GM19240 (cell line): ENCODE results near the gene SP5.
"Not testable (repeated sequence)": the region's sequence is repeated elsewhere in the genome, so short reads cannot be mapped to it uniquely, and the experiment has no call there.

Experiments used
- DNase-seq: peaks from one replicate; pipeline ENCODE4 v3.0.0; 2011; ENCODE audit warnings: low spot score; ENCODE audit not compliant: insufficient read length

The SP5 gene

DNA sequence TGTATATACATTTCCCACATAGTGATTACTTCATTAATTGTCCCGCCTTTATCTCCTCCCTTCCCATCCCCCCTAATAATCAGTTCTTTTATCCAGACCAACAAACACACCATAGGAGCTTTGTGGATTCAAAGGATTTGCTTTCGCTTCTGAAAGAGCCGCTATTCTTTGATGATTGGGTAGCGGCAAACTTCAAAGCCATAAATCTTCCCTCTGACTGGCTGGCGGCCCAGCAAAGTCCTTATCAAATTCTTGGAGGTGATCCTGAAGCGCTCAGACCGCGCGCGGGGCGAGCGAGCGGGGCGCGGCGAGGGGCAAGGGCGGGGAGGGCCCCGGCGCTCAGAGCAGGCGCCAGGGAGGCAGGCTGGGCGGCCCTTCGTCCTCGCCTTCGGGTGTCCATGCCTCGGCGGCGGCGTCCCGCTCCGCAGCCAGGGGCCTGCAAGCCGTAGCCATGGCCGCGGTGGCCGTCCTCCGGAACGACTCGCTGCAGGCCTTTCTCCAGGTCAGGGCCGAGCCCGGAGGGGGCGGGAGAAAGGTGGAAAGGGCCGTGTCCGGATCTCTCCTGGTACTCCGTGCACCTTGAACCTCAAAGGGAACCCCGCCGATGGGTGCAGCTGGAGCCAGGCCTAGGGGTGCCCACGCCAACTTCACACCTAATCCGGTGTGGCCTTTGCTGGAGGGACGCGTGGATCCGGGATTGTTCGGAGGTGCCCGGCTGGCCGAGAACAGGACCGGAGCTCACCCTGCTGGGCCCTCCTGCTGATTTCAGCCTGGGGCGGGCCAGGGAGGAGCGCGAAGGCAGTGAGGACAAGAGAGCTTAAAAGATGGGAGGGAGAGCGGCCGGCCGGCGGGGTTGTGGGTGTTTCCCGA lies at the start of gene SP5:
TSS of gene SP5 (plus strand) at position 276 of the 870 bp plus-strand sequence. CDS start at position 452, 176 bp downstream.
- DNase-seq = no peak

GRCh38 chr2:170665743-170666142 lies 49.4 kb upstream of the SP5 start:
- DNase-seq = no peak

GRCh38 chr2:170669909-170670308 lies 45.2 kb upstream of the SP5 start:
- no peak for DNase-seq

- no peak for DNase-seq
These were observed 44.5 kb upstream of the SP5 start for GRCh38 chr2:170670651-170671050.

DNA sequence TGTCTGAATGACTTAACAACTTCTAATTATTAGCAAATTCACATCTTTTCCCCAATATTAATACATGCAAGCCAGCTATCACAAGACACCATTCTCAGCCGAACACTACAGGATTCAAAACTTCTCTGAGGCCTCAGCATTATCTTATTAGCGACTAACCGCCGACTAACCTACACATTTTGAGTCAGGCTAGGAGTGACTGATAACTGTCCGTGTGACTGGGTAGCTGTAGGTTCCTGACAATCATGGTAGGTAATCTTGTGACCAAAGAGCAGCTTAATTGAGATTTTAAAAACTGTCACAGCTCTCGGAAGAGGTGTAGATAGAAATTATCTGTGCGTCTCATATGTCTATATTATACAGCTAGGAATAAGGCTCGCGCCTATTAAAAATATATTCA lies 44.1 kb upstream of the SP5 start:
- no peak for DNase-seq

DNA sequence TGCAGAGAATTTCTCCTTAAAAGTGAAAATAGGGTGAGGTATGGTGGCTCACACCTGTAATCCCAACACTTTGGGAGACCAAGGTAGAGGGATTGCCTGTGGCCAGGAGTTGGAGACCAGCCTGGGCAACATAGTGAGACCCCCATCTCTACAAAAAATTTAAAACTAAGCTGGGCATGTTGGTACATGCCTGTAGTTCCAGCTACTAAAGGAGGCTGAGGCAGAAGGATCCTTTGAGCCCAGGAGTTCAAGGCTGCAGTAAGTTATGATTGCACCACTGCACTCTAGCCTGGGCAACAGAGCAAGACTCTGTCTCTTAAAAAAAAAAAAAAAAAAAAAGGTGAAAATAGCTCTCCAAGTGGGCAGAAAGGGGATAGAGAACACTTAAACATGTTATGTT lies 40.9 kb upstream of the SP5 start:
- not testable (repeated sequence) for DNase-seq

GRCh38 chr2:170675701-170676100 lies 39.4 kb upstream of the SP5 start:
- no peak for DNase-seq

GRCh38 chr2:170679607-170680079 lies 35.5 kb upstream of the SP5 start:
- DNase-seq = no peak

DNA sequence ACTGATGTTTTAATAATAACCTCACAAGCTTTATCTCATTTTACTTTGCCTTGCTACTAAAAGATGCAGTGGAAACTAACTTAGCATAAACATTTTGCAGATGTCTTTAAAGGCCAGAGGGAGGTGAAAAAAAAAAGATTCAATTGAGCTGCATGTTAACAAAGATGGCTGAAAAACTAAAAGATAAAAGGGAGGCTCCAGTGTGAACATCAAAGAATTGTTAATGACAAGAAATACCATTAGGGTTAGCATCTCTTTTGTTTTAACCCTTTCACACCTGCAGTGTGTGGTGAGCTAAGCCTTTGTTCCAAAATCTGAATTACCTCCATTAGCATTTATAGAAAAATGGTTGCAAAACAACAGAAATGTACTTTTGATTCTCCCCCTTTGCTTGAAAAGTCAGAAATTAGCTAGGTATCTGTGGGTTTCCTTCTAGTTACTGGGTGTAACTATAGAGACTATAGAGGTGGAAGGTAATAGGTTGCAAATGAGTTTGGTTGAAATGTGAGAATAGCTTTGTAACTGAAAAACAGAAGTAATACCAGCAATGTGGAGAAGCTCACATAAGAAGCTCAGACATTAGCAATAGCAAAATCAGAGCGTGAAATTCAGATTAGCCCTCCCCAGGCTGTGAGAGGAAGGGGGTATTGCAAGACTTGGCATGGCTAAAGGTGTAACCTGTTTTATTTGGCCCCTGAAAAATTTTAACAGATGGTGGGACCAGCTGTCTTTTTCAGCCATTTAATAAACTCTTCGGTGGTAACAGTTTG lies 34.8 kb upstream of the SP5 start:
- peak; percentile 4 for DNase-seq

GRCh38 chr2:170681311-170681710 lies 33.8 kb upstream of the SP5 start:
- DNase-seq = no peak

GRCh38 chr2:170685591-170685990 lies 29.5 kb upstream of the SP5 start:
- no peak for DNase-seq

DNA sequence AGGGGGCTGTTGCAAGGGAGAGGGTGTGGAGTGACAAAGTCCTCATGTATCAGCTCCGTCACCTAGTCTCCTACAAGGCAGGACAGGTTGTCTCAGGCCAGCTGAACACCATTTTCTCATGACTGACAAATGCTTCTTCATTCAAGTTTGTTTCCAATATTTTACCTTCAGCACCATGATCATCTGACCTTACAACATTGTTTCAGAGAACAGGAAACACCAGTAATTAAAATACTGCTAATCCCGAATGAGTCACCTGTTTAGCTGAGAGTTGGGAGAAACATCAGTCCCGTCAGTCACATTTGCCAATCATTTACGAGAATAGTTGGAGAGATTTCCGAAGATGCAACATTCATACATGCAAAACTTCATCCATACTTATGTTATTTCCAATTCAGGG lies 25.7 kb upstream of the SP5 start:
- no peak for DNase-seq

GRCh38 chr2:170690640-170691039 lies 24.5 kb upstream of the SP5 start:
- DNase-seq = no peak

GRCh38 chr2:170694316-170694715 lies 20.8 kb upstream of the SP5 start:
- DNase-seq = no peak

DNA sequence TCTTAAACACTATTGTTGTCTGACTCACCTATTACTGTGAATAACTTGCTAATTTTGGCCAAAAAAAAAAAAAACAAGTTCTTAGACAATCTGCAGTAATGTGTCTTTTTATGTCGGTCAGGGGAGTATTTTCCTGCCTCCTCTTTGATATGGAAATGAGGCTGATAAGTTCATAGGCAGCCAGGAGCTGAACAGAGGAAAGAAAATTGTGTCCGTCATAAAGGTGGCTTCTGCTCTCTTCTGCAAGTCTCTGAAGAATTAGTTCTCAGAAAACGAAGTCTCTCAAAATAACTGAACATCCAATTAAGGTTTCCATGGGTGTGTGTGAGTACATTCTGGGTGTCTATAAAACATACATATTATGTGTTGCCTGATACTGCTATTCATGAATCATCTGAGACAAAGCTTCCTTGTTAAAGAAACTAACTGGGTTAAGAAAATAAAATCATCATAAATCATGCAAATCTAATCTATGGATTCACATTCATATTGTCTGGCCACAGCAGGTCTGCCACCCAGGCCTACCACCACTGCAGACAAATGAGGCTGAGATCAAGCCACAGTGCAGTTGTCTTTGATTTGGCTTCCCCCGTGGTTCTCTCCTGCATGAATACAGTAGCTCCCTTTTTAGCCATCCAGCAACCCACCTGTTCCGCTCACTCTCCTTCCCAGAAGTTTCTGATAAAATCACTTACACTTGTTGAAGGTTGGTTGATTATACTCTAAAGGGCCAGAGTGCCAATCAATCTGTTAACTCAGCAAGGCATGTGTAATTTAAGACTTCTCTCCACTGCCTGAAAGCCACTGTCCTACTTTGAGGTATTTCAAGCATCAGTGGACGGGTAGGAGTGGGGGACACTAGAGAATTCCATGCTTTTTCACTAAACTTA lies 19.4 kb upstream of the SP5 start:
- DNase-seq = no peak

- DNase-seq = no peak
These were observed 18.2 kb upstream of the SP5 start for GRCh38 chr2:170696948-170697347.

DNA sequence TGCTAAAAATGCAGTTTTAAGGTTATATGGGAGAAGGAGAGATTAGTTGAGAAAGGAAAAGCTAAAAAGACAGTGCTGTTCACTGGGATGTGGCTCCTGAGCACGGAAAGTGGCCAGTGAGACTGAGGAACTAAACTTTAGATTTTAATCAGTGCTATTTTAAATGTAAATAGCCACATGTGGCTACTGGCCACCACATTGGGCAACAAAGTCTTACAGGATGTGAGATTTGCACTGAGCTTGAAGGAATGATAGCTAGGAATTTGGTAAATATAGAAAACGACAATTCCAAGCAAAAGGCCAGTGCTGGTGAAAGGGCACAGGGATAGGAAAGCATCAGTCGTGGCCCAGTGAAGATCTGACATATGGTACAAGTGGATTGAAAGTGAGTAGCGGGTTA lies 14.1 kb upstream of the SP5 start:
- no peak for DNase-seq

DNA sequence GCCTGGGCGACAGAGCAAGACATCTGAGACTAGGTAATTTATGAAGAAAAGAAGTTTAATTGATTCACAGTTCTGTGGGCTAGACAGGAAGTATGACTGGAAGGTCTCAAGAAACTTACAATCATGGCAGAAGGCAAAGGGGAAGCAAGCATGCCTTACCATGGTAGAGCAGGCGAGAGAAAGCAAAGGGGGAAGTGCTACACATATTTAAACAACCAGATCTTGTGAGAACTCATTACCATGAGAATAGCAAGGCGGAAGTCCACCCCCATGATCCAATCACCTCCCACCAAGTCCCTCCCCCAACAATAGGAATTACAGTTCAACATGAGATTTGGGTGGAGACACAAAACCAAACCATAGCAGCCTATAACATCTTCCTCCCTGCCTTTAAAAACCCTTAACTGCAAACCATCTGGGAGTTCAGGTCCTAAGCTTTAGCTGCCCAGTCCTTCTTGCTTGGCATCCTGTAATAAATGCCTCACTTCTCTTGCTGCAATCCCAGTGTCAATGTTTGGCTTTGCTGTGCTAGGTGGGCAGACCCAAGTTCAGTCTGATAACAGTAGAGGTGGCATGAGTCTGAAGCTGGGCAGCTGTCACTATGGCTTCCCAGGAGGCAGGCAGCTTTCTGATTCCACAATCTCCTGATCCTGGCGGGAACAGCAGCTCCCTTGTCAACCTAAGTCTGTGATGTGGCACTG lies 11.2 kb upstream of the SP5 start:
- no peak for DNase-seq

DNA sequence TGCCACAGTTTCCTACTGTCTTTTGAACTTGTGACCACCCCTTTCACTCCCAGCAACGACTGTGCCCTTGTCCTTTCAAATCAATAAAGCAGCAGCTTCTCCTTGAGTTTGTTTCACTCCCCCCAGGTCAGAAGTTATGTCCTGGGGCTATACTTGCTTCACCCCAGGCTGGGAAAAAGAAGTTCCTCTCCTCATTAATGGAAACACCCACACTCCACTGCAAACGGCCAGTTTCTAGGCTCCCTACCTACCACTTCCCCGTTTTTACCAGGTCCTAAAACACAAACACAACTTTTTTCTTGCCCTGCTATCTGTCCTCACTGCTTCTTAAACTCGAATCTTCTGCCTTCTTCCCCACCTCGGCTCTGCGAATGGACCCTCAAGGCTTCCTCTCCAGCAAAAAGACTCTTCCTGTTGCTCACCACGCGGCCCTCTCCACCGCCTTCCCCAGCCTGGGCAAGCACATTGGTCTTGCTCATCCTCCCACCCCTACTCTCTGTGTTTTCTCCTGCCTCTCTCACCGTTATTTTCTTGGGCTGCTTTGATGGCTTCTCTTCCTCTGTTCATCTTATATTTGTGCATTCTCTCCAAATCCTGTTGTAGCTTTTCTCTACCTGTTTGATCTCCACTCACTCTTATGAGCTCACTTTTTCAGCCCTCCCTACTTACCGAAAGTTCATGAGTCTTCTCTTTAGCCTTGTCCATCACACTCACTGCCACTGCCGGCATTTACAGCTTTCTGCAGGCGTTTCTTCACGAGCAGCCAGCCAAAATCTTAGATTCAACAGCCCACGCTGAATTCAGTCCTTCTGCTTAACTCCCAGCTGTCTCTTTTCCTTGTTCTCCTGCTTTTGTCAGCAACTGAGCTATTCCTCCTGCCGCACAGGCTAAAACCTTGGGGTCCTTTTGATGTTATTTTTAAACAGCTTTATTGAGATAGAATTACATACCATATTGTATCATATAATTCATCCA lies 7.0 kb upstream of the SP5 start:
- no peak for DNase-seq

DNA sequence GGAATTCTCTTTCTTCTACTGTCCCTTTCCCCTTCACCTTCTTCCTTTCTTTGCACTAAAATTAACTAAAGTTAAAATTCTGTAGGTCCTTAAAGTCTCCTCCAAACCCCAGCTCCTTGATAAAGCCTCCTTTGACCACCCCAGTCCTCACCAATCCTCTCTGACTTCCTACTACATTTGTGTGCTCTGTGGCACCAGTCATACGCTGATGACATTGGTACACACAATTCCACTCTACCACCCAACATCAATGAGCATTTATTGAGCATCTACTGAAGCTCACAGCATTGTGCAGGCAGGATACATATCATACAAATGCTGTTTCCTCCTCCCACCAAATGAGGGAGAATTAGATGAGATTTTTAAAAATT lies 4.5 kb upstream of the SP5 start:
- no peak for DNase-seq
